Tibial nerve (tissue), 4 donors: ENCODE results near the gene PCBD2. TPM values are rescaled to one million over a fixed set of nuclear protein-coding genes. Genes with fewer than 3 reads are reported as not detected.

Source experiments
- DNase-seq, 2 donors: peaks; one replicate each; pipeline ENCODE4 v3.0.0-alpha.2; 2019; ENCODE audit warnings: low spot score in 2 of 2
- H3K27ac ChIP-seq, 4 donors: fragments of 200-600 bp; sonication (generic) in 3 of 4; one replicate each; pipeline ENCODE4 v1.5.1; 2017 to 2019; ENCODE audit warnings: mild to moderate bottlenecking in 1 of 4
- H3K27me3 ChIP-seq, 2 donors: fragments of 200-600 bp; sonication (generic) in 1 of 2; one replicate each; pipeline versions ENCODE4 v1.5.1 to v1.6.0; 2017 to 2019
- H3K36me3 ChIP-seq, 3 donors: fragments of 200-600 bp; sonication (generic); one replicate each; pipeline ENCODE4 v1.5.1; 2018 to 2019
- H3K4me1 ChIP-seq, 4 donors: fragments of 200-600 bp; sonication (generic) in 3 of 4; one replicate each; pipeline ENCODE4 v1.5.1; 2017 to 2019
- H3K4me3 ChIP-seq, 4 donors: fragments of 200-600 bp; sonication (generic) in 3 of 4; one replicate each; pipeline ENCODE4 v1.5.1; 2017 to 2019; ENCODE audit warnings: mild to moderate bottlenecking in 1 of 4, moderate library complexity in 1 of 4
- H3K9me3 ChIP-seq, 4 donors: fragments of 200-600 bp; sonication (generic) in 3 of 4; one replicate each; pipeline ENCODE4 v1.5.1; 2017 to 2019
- EP300 ChIP-seq, 2 donors: sonication (generic); formaldehyde crosslinking; IDR thresholded peaks; one replicate each; pipeline ENCODE4 v1.6.1; 2017; ENCODE audit warnings: antibody characterized with exemption in 2 of 2, mild to moderate bottlenecking in 1 of 2
- POLR2A ChIP-seq, 2 donors: fragments of 450-650 bp; IDR thresholded peaks; one replicate each; pipeline ENCODE4 v1.6.1; 2017; ENCODE audit warnings: antibody characterized with exemption in 2 of 2, mild to moderate bottlenecking in 2 of 2, moderate library complexity in 2 of 2
- WGBS, 2 donors: methylation state at CpG; one replicate each; pipeline ENCODE4 v1.1.5; 2018; 5-methylcytosine and 5-hydroxymethylcytosine counted together
- total RNA-seq, 4 donors: library from RNA; depleted of rRNA; stranded (reverse); fragments of >200 nt; gene quantifications; one replicate each; pipeline ENCODE4 v1.1.0, GENCODE V29; 2016
- TF ChIP-seq, protein P1 (sequence below), 5 experiments: fragments of 200-600 bp in 3 of 5; fragments of 450-650 bp in 2 of 5; sonication (generic) in 3 of 5; IDR thresholded peaks; one replicate each; pipeline ENCODE4 v1.5.1; 2016 to 2019; ENCODE audit warnings: antibody characterized with exemption in 5 of 5, mild to moderate bottlenecking in 3 of 5, moderate library complexity in 2 of 5

PCBD2 gene
- total RNA-seq, 4 donors from 2014 or later, result 5.7 to 11.0 (median 7.9) TPM

DNA sequence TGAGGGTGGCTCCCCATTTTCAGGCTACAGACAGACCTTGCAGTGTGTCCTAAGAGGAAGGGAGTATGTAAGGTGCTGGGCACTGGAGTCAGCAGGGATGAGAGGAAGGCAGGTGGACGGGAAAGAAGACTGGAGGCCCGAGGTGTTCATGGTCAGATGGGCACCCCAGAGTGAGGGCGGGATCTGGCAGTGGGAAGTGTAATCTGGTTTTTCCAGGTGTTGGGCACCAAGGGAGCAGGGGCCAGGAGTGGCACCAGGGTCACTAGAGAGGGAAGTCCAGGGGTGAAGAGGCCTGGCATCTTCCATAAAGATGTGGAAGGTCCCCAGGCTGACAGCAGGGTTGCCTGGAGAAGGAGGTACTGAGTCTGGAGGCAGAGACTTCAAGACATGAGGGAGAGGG, 99.4 kb downstream of the PCBD2 start:
- Histone ChIP-seq H3K36me3 (peaks cover 0 to 5% (median 0%) of the 10 kb centered on the region in 3 donors), H3K9me3 (no peaks in the 10 kb centered on the region), H3K27me3 (no peaks in the 10 kb centered on the region), H3K4me1 (no peaks in the 10 kb centered on the region), H3K27ac (no peak overlapping the region), H3K4me3 (no peak overlapping the region)
- no peak for DNase-seq
- WGBS, 2 donors, result 91% methylated on average over 3 of the region's 3 CpGs
- TF ChIP-seq EP300 (IDR thresholded peaks at IDR 0.05) (no peak), POLR2A (IDR thresholded peaks at IDR 0.05) (no peak)
- TF ChIP-seq, protein P1, sequence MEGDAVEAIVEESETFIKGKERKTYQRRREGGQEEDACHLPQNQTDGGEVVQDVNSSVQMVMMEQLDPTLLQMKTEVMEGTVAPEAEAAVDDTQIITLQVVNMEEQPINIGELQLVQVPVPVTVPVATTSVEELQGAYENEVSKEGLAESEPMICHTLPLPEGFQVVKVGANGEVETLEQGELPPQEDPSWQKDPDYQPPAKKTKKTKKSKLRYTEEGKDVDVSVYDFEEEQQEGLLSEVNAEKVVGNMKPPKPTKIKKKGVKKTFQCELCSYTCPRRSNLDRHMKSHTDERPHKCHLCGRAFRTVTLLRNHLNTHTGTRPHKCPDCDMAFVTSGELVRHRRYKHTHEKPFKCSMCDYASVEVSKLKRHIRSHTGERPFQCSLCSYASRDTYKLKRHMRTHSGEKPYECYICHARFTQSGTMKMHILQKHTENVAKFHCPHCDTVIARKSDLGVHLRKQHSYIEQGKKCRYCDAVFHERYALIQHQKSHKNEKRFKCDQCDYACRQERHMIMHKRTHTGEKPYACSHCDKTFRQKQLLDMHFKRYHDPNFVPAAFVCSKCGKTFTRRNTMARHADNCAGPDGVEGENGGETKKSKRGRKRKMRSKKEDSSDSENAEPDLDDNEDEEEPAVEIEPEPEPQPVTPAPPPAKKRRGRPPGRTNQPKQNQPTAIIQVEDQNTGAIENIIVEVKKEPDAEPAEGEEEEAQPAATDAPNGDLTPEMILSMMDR (IDR thresholded peaks at IDR 0.05), result no peak

DNA sequence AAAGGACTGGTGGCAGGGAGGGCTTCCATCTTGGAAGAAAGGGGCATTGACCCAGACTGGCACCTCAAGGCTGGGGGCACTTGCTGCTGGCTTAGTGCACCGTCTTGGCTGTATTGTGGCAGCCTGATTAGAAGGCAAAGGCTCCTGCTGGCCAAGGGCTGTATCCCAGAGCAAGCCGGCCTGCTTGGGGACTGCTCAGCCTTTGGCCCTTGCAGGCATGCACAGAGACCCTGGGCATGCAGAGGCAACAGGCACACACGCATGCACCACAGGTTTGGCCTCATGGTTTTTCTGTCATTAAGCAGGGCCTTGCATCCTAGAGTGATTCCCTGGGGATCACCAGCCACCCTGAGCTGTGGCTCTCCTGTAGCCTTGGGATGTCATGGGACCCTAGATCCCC, 100.1 kb downstream of the PCBD2 start:
- Histone ChIP-seq H3K36me3 (peaks cover 0 to 5% (median 0%) of the 10 kb centered on the region in 3 donors), H3K4me1 (no peaks in the 10 kb centered on the region), H3K27ac (no peak overlapping the region), H3K9me3 (no peaks in the 10 kb centered on the region), H3K4me3 (no peak overlapping the region), H3K27me3 (no peaks in the 10 kb centered on the region)
- no peak for DNase-seq
- 71 to 94% methylated on average over 2 to 3 of the region's 3 CpGs for WGBS, 2 donors
- TF ChIP-seq, protein P1 (IDR thresholded peaks at IDR 0.05), result no peak
- TF ChIP-seq EP300 (IDR thresholded peaks at IDR 0.05), result no peak
- no peak for TF ChIP-seq POLR2A (IDR thresholded peaks at IDR 0.05)

DNA sequence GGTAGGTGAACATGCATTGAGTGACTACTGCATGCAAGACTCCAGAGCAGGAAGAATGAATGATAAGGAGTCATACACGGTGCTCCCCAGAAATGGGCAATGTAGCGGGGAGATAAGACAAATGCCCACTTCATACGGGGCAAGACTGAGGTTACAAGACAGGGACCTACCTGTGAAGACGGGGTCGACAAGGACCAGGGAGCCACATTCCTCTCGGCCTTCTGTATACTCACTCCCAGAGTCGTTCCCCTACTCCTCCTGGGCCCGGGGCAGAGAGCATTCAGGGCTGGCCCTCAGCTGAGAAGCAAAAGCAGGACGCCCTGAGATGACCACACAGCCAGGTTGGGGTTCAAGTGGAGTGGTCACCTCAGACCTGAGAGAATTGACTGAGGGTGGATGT, 102.4 kb downstream of the PCBD2 start:
- Histone ChIP-seq H3K36me3 (peaks cover 0 to 12% (median 0%) of the 10 kb centered on the region in 3 donors), H3K4me1 (no peaks in the 10 kb centered on the region), H3K27me3 (no peaks in the 10 kb centered on the region), H3K4me3 (no peak overlapping the region), H3K9me3 (no peaks in the 10 kb centered on the region), H3K27ac (no peak overlapping the region)
- WGBS, 2 donors, result 90 to 94% methylated on average over 9 of the region's 9 CpGs
- DNase-seq, result no peak
- TF ChIP-seq EP300 (IDR thresholded peaks at IDR 0.05) (no peak), POLR2A (IDR thresholded peaks at IDR 0.05) (no peak)
- TF ChIP-seq, protein P1 (IDR thresholded peaks at IDR 0.05), result no peak

DNA sequence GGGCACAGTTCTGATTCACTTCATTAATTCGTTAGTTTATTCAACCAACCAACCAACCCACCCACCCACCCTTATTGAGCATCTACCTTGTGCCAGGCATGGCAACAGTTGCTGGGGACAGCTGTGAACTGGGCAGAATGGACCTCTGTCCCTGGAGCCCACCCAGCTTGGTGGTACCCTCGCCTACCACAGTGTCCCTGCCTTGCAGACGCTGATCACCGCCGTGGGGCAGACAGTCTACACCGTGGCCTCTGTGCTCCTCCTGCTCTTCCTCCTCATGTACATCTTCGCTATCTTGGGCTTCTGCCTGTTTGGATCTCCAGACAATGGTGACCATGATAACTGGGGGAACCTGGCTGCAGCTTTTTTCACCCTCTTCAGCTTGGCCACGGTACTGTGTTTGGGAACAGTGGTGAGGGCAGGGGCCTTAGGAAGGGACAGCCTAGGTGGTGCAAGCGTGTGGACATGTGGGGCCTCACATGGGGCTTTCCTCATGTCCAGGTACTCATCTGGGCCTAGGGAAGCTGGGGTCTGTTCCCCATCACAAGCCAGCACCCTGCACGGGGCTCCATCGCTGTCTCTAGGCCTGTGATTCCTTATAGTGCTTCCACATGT, 102.9 kb downstream of the PCBD2 start:
- Histone ChIP-seq H3K36me3 (peaks cover 0 to 12% (median 0%) of the 10 kb centered on the region in 3 donors), H3K4me1 (no peaks in the 10 kb centered on the region), H3K27me3 (no peaks in the 10 kb centered on the region), H3K9me3 (no peaks in the 10 kb centered on the region), H3K27ac (no peak overlapping the region), H3K4me3 (no peak overlapping the region)
- 82 to 86% methylated on average over 11 of the region's 11 CpGs for WGBS, 2 donors
- DNase-seq, result no peak
- no peak for TF ChIP-seq EP300 (IDR thresholded peaks at IDR 0.05)
- TF ChIP-seq, protein P1 (IDR thresholded peaks at IDR 0.05), result no peak
- TF ChIP-seq POLR2A (IDR thresholded peaks at IDR 0.05), result no peak

DNA sequence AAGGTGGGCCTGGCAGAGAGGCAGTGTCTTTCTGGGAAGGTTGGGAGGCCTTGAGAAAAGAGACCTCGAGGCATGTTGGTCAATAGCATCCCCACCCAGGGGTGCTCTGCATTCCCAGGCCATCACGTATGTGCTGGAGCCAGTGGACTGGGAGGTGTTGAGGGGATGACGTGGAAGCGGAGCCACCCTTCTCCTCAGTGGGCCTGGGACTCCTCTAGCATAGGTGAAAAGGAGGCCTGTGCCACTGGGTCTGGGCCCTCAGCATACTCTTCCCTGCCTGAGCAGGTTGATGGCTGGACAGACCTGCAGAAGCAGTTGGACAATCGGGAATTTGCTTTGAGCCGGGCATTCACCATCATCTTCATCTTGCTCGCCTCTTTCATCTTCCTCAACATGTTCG, 103.6 kb downstream of the PCBD2 start:
- H3K9me3 ChIP-seq, result no peaks in the 10 kb centered on the region
- H3K36me3 ChIP-seq, result peaks cover 0 to 12% (median 0%) of the 10 kb centered on the region in 3 donors
- no peak for TF ChIP-seq POLR2A (IDR thresholded peaks at IDR 0.05)
- no peak for TF ChIP-seq EP300 (IDR thresholded peaks at IDR 0.05)
- TF ChIP-seq, protein P1 (IDR thresholded peaks at IDR 0.05), result no peak
- H3K4me1 ChIP-seq, result no peaks in the 10 kb centered on the region
- WGBS, 2 donors, result 86 to 94% methylated on average over 8 of the region's 8 CpGs
- no peak overlapping the region for H3K4me3 ChIP-seq
- no peaks in the 10 kb centered on the region for H3K27me3 ChIP-seq
- H3K27ac ChIP-seq, result no peak overlapping the region
- no peak for DNase-seq
